ENCODE data around the gene MRPS33.

Gene MRPS33

DNA sequence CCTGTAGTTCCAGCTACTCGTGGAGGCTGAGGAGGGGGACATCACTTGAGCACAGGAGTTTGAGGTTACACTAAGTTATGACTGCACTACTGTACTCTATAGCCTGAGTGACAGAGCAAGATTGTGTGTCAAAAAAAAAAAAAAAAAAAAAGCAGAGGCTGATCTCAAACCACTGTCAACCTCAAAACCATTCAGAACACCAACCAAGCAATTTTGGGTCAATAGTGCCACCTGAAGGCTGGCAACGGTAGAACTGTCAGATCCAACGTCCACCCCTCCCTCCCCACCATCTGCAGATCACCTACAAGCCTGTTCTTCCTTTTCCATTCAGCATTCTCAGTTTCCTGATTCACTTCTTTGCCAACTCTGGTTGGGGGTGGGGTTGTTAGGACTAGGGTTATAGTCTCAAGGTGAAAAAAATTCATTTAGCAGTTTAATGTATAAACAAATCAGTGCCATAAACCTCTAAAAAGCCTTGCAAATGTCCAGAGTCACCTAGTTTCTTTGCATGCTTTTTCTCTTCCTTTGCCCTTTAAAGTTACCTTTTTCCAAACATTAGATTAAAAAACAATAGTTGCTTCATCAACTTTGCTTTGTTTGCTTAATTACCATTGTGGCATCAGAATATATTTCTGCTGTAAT is 2.6 kb downstream of the MRPS33 start:
- no peak overlapping the region for H3K27ac ChIP-seq (ENCODE audit: low read depth, low read length)
- no peak overlapping the region for H3K4me3 ChIP-seq (ENCODE audit: low read depth, low read length)
- H3K9ac ChIP-seq (ENCODE audit: low read length) = no peak overlapping the region
- H3K4me1 ChIP-seq (ENCODE audit: control insufficient read depth, insufficient read depth, low read length) = no peaks in the 10 kb centered on the region
- no peaks in the 10 kb centered on the region; the same call in 1 of the 2 replicates for H3K9me3 ChIP-seq (ENCODE audit: control insufficient read depth, insufficient read depth, low read depth, low read length)
- H3K36me3 ChIP-seq (ENCODE audit: control insufficient read depth, insufficient read depth, low read length) = peaks cover 16% of the 10 kb centered on the region; the same call in 1 of the 2 replicates
- no peaks in the 10 kb centered on the region; the same call in 1 of the 2 replicates for H3K27me3 ChIP-seq (ENCODE audit: control insufficient read depth, insufficient read depth, low read length)

DNA sequence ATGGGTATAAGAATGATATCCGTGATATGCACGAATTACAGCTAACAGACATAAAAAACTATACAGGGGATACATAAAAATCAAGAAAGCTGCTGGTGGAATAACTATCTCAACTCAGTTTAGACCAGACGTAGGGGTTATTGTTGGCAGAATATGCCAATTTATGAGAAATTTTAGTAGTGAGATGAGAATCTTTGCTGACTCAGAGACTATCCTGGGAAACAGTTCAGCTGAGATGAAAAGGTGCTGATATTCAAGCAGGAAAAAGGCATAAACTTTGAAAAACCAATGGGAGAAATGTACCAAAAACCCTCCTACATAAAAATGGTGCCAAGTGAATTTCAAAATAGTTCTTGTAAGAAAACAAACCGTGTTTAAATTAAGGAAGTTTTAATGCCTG is 3.3 kb downstream of the MRPS33 start:
- Histone ChIP-seq H3K27me3 (ENCODE audit: control insufficient read depth, insufficient read depth, low read length) (no peaks in the 10 kb centered on the region), H3K27ac (ENCODE audit: low read depth, low read length) (no peak overlapping the region), H3K4me1 (ENCODE audit: control insufficient read depth, insufficient read depth, low read length) (no peaks in the 10 kb centered on the region), H3K9me3 (ENCODE audit: control insufficient read depth, insufficient read depth, low read depth, low read length) (no peaks in the 10 kb centered on the region; the same call in 1 of the 2 replicates), H3K36me3 (ENCODE audit: control insufficient read depth, insufficient read depth, low read length) (peaks cover 23% of the 10 kb centered on the region; the same call in 1 of the 2 replicates), H3K4me3 (ENCODE audit: low read depth, low read length) (no peak overlapping the region), H3K9ac (ENCODE audit: low read length) (no peak overlapping the region)

DNA sequence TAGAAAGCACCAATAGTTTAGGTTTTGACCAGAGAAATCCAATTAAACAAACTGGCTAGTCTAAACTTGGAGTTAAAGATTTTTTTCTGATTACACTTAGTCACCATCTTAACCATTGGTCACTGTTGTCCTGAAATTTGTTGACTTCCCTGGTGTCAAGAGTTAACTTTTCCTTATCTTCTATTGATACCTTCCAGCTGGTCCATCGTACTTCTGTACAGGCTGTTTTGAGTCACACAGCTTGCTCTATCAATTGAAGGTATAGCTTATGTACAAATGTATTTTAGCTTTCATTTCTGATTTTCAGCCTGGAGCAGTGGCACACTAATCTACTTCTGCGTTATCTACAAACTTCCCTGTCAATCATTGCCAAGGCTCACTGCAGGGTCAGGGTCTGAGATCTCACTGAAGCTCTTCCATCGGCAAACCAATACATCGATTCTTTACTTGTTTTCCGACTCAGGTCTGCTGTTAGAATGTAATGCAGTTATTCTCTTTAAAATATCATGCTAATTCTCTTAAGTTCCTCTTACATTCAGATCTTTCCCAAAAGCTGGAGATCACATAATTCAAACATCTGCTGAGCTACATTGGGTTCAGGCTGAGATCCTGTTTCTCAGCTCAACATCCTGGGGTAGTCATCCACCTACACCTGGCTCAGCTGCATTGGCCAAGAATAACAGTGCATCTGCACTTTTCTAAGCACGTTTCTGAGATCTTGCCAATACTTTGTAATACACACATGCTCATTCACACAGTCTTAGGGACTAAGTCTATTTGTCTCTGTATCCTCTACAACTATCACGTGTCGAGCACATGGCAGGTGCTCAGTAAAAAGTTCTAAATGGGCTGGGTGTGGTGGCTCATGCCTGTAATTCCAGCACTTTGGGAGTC is 11.3 kb downstream of the MRPS33 start:
- Histone ChIP-seq H3K27me3 (ENCODE audit: control insufficient read depth, insufficient read depth, low read length) (no peaks in the 10 kb centered on the region), H3K9me3 (ENCODE audit: control insufficient read depth, insufficient read depth, low read depth, low read length) (no peaks in the 10 kb centered on the region), H3K9ac (ENCODE audit: low read length) (no peak overlapping the region), H3K4me3 (ENCODE audit: low read depth, low read length) (no peak overlapping the region), H3K4me1 (ENCODE audit: control insufficient read depth, insufficient read depth, low read length) (no peaks in the 10 kb centered on the region), H3K27ac (ENCODE audit: low read depth, low read length) (no peak overlapping the region), H3K36me3 (ENCODE audit: control insufficient read depth, insufficient read depth, low read length) (peaks cover 21% of the 10 kb centered on the region)

DNA sequence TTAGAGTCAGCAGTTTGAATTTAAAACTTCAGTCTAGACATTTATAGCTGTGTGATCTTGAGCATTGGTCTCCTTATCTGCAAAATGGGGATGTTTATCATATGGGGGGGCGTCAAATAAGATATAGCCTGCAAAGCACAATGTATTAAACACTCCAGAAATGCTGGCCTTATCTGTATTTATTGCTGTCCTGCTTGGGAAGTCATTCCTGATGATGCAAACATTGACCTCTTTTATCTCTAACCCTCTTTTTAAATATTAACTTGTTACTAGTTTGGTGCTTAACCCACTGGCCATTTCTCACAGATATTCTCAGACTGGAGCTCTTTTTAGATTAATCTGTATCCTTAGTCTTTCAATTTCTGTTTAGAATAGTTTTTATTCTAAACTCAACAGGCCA is 13.2 kb downstream of the MRPS33 start:
- Histone ChIP-seq H3K4me3 (ENCODE audit: low read depth, low read length) (no peak overlapping the region), H3K27ac (ENCODE audit: low read depth, low read length) (no peak overlapping the region), H3K27me3 (ENCODE audit: control insufficient read depth, insufficient read depth, low read length) (no peaks in the 10 kb centered on the region), H3K36me3 (ENCODE audit: control insufficient read depth, insufficient read depth, low read length) (peaks cover 9% of the 10 kb centered on the region), H3K9ac (ENCODE audit: low read length) (no peak overlapping the region), H3K9me3 (ENCODE audit: control insufficient read depth, insufficient read depth, low read depth, low read length) (no peaks in the 10 kb centered on the region), H3K4me1 (ENCODE audit: control insufficient read depth, insufficient read depth, low read length) (no peaks in the 10 kb centered on the region)

DNA sequence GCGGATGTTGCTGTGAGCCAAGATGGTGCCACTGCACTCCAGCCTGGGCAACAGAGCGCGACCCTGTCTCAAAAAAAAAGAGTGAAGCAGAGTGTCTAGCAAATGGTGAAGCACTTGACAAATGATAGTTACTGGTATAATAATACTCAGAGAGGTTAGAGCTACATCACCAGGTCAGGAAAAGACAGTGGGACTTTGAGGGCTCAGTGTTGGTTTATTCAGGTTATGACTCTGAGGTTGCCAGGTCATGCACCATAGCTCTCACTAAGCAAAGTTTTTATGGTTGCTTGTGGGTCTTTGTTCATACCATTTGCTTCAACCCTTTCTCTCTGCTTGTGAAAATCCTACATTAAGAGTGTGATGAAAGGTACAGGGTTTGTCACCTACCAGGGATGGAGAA is 13.6 kb downstream of the MRPS33 start:
- H3K4me1 ChIP-seq (ENCODE audit: control insufficient read depth, insufficient read depth, low read length) = no peaks in the 10 kb centered on the region

DNA sequence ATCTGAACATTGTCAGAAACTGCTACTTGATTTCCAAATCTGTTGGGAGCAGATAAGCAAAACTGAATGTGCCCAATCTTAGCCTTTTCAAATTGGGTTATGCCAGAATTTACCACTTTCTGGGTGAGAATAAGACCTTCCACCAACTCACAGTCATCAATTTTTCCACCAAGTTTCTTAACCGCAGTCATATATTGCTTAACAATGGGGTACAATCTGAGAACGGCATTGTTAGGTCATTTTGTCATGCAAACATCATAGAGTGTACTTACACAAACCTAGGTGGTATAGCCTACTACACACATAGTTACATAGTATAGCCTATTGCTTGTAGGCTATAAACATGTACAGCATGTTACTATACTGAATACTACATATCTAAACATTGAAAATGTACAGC is 16.0 kb downstream of the MRPS33 start:
- no peaks in the 10 kb centered on the region for H3K36me3 ChIP-seq (ENCODE audit: control insufficient read depth, insufficient read depth, low read length)
- H3K4me3 ChIP-seq (ENCODE audit: low read depth, low read length) = no peak overlapping the region
- H3K9me3 ChIP-seq (ENCODE audit: control insufficient read depth, insufficient read depth, low read depth, low read length) = no peaks in the 10 kb centered on the region
- no peaks in the 10 kb centered on the region for H3K27me3 ChIP-seq (ENCODE audit: control insufficient read depth, insufficient read depth, low read length)
- no peak overlapping the region for H3K9ac ChIP-seq (ENCODE audit: low read length)
- no peak overlapping the region for H3K27ac ChIP-seq (ENCODE audit: low read depth, low read length)
- H3K4me1 ChIP-seq (ENCODE audit: control insufficient read depth, insufficient read depth, low read length) = no peaks in the 10 kb centered on the region

More for the DNA sequence above, 13.6 kb downstream of the MRPS33 start:
- Histone ChIP-seq H3K9me3 (ENCODE audit: control insufficient read depth, insufficient read depth, low read depth, low read length) (no peaks in the 10 kb centered on the region), H3K36me3 (ENCODE audit: control insufficient read depth, insufficient read depth, low read length) (peaks cover 7% of the 10 kb centered on the region), H3K9ac (ENCODE audit: low read length) (no peak overlapping the region), H3K27ac (ENCODE audit: low read depth, low read length) (no peak overlapping the region), H3K27me3 (ENCODE audit: control insufficient read depth, insufficient read depth, low read length) (no peaks in the 10 kb centered on the region), H3K4me3 (ENCODE audit: low read depth, low read length) (no peak overlapping the region)

DNA sequence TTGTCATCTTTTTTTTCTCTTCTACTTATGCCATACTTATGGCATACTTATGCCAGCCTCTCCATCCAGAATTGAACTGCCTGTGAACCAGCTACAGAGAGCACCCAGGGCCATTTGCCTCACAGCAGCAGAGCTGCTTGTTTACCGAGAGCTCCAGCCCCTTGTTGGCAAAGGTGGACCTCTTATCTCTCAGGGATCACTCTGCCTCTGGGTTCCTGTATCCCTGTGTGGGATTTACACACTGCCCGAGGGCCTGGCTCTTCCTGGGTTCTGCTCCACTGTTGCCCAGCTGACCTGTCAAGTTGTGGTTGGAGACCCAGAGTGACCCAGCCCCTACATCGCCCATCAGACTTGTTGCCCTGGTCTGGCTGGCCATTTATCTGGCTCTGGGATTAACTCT is 22.3 kb downstream of the MRPS33 start:
- Histone ChIP-seq H3K27ac (ENCODE audit: low read depth, low read length) (no peak overlapping the region), H3K36me3 (ENCODE audit: control insufficient read depth, insufficient read depth, low read length) (no peaks in the 10 kb centered on the region), H3K9ac (ENCODE audit: low read length) (no peak overlapping the region), H3K4me1 (ENCODE audit: control insufficient read depth, insufficient read depth, low read length) (no peaks in the 10 kb centered on the region), H3K27me3 (ENCODE audit: control insufficient read depth, insufficient read depth, low read length) (no peaks in the 10 kb centered on the region), H3K4me3 (ENCODE audit: low read depth, low read length) (no peak overlapping the region), H3K9me3 (ENCODE audit: control insufficient read depth, insufficient read depth, low read depth, low read length) (no peaks in the 10 kb centered on the region)

DNA sequence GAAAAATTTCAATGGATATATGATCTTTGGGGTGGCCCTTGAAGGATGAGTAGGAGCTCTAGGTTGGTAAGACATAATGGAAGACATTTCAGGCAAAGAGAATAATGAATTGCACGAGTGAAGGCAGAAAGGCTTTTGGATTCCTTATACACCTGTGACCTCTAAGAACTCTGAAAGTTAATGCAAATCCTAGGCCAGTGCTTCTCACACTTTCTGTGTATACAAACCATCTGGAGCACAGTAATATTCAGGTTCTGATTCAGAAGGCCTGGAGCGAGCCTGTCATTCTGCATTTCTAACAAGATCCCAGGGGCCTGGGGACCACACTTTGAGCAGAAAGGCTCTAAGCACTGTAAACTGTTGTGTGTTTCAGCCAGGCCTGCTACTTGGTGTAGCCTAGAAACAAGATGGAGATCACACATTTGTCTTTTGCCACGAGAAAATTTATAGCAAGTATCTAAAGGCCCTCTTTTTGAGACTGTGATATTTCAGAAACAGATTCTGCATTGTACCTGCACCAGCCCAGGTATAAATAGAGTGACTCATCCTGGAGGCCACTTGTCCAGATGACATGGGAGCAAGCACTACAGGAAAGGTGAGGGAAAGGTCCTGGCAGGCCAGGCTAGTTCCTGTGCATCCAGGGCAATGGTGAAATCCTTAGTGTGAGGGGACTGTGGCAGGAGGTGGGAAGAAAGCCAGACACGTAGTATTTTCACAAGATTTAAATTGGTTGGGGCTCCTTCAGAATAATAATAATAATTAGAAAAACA is 24.4 kb downstream of the MRPS33 start:
- no peak overlapping the region for H3K4me3 ChIP-seq (ENCODE audit: low read depth, low read length)
- no peaks in the 10 kb centered on the region for H3K9me3 ChIP-seq (ENCODE audit: control insufficient read depth, insufficient read depth, low read depth, low read length)
- no peak overlapping the region for H3K27ac ChIP-seq (ENCODE audit: low read depth, low read length)
- H3K36me3 ChIP-seq (ENCODE audit: control insufficient read depth, insufficient read depth, low read length) = no peaks in the 10 kb centered on the region
- H3K9ac ChIP-seq (ENCODE audit: low read length) = no peak overlapping the region
- H3K4me1 ChIP-seq (ENCODE audit: control insufficient read depth, insufficient read depth, low read length) = no peaks in the 10 kb centered on the region
- H3K27me3 ChIP-seq (ENCODE audit: control insufficient read depth, insufficient read depth, low read length) = no peaks in the 10 kb centered on the region

DNA sequence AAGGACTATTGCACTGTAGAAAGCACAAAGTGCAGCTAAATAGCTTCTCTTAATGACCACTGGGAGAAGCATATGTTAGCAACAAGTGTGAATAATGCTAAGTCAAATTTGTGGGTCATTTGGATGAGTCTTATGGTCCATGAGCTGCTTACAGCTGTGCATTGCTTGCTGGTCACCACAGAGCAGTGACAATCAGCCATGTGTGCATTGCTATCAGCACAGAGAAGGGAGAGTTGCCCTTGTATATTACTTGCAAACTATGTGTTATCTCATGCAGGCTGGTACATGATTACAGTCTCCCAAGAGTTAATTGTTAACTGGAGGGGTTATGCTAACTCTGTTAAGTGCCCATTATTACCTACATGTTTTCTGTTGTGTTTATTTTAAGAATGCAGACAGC is 25.7 kb downstream of the MRPS33 start:
- no peaks in the 10 kb centered on the region for H3K36me3 ChIP-seq (ENCODE audit: control insufficient read depth, insufficient read depth, low read length)
- H3K27me3 ChIP-seq (ENCODE audit: control insufficient read depth, insufficient read depth, low read length) = no peaks in the 10 kb centered on the region
- H3K27ac ChIP-seq (ENCODE audit: low read depth, low read length) = no peak overlapping the region
- no peaks in the 10 kb centered on the region for H3K4me1 ChIP-seq (ENCODE audit: control insufficient read depth, insufficient read depth, low read length)
- H3K9me3 ChIP-seq (ENCODE audit: control insufficient read depth, insufficient read depth, low read depth, low read length) = no peaks in the 10 kb centered on the region
- no peak overlapping the region for H3K4me3 ChIP-seq (ENCODE audit: low read depth, low read length)
- no peak overlapping the region for H3K9ac ChIP-seq (ENCODE audit: low read length)

DNA sequence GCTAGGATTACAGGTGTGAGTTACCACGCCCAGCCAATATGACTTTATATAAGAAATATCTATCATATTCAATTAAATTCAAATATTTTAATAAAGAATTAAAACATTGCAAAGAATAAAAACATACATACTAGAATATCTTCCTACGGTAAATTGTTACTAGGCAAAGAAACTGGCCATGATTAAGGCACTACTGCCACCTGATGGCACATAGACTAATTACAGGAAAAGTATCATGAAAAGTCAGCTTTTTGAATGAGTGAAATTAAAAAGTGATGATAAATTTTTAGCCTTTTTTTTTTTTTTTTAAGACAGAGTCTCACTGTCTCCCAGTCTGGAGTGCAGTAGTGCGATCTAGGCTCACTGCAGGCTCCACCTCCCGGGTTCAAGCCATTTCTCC is 30.9 kb downstream of the MRPS33 start:
- Histone ChIP-seq H3K27me3 (ENCODE audit: control insufficient read depth, insufficient read depth, low read length) (no peaks in the 10 kb centered on the region), H3K27ac (ENCODE audit: low read depth, low read length) (no peak overlapping the region), H3K9me3 (ENCODE audit: control insufficient read depth, insufficient read depth, low read depth, low read length) (no peaks in the 10 kb centered on the region), H3K9ac (ENCODE audit: low read length) (no peak overlapping the region), H3K4me3 (ENCODE audit: low read depth, low read length) (no peak overlapping the region), H3K36me3 (ENCODE audit: control insufficient read depth, insufficient read depth, low read length) (no peaks in the 10 kb centered on the region), H3K4me1 (ENCODE audit: control insufficient read depth, insufficient read depth, low read length) (no peaks in the 10 kb centered on the region)

DNA sequence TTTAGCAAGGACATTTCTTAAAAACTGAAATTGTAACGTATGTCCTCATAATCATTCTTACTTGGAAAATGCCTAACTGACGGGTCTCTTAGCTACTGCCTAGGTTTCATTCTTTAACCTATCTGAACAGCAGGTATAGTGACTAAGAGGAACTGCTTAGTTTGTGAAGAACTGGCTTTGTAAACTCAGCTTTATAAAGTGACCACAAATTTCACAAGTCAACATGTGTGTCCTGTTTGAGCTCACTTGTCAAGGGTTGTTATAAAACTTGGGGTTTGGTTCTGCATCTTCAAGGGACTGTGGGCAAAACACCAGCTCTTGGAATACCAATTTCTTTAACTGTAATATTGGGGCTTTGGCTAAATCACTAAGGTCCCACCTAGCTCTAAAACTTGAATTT is 32.2 kb downstream of the MRPS33 start:
- no peak overlapping the region for H3K4me3 ChIP-seq (ENCODE audit: low read depth, low read length)
- H3K9me3 ChIP-seq (ENCODE audit: control insufficient read depth, insufficient read depth, low read depth, low read length) = no peaks in the 10 kb centered on the region
- no peaks in the 10 kb centered on the region for H3K36me3 ChIP-seq (ENCODE audit: control insufficient read depth, insufficient read depth, low read length)
- H3K27ac ChIP-seq (ENCODE audit: low read depth, low read length) = no peak overlapping the region
- H3K27me3 ChIP-seq (ENCODE audit: control insufficient read depth, insufficient read depth, low read length) = no peaks in the 10 kb centered on the region
- H3K9ac ChIP-seq (ENCODE audit: low read length) = no peak overlapping the region
- no peaks in the 10 kb centered on the region for H3K4me1 ChIP-seq (ENCODE audit: control insufficient read depth, insufficient read depth, low read length)

All from HUES6 (cell line).